A549 (cell line): ENCODE data around the gene CXCL5. TPM values are rescaled to one million over a fixed set of nuclear protein-coding genes. Genes with fewer than 3 reads are reported as not detected.

ENCODE experiments used
- ATAC-seq, 2 experiments: fragments of 200-7000 bp in 1 of 2; fragments of >200 bp in 1 of 2; cut with Nextera tagmentation in 1 of 2; cut with Tn5 transposase in 1 of 2; 3 replicates each; pipeline versions ENCODE4 v1.8.0 to v1.9.1; 2018 to 2020; ENCODE audit warnings: mild to moderate bottlenecking in 1 of 2, moderate library complexity in 1 of 2
- CTCF ChIA-PET: fragments of 300-600 bp; sonication (Branson Sonifier 250); formaldehyde crosslinking; extraction: SDS; loops from one replicate; lab custom pipeline; 2021; ENCODE audit warnings: antibody characterized with exemption, inconsistent platforms; lab: Yijun Ruan, JAX
- POLR2A ChIA-PET: fragments of 350-600 bp; formaldehyde crosslinking; extraction: SDS; loops from one replicate; lab custom pipeline; 2021; ENCODE audit warnings: antibody characterized with exemption, inconsistent platforms; lab: Yijun Ruan, JAX
- DNase-seq, 2 experiments: peaks; one replicate each; pipeline versions ENCODE4 v3.0.0 to v3.0.0-alpha.2; 2011 to 2016; ENCODE audit warnings: low read depth in 1 of 2, low spot score in 1 of 2
- FAIRE-seq: peaks from 2 replicates; lab custom pipeline; 2011; peaks lifted over from hg19 to GRCh38; lab: Jason Lieb, UNC
- H3K27ac ChIP-seq, 2 experiments: fragments of >200 bp; sonication (Bioruptor Twin); formaldehyde crosslinking; 3 replicates each; pipeline ENCODE4 v1.5.1; 2016 to 2017
- H3K4me1 ChIP-seq: fragments of >200 bp; sonication (Bioruptor Twin); formaldehyde crosslinking; 3 replicates; pipeline ENCODE4 v1.6.1; 2016
- H3K4me2 ChIP-seq: fragments of >200 bp; sonication (Bioruptor Twin); formaldehyde crosslinking; 3 replicates; pipeline ENCODE4 v1.6.1; 2016
- H3K4me3 ChIP-seq: fragments of >200 bp; sonication (Bioruptor Twin); formaldehyde crosslinking; 3 replicates; pipeline ENCODE4 v1.5.1; 2016
- H3K9me3 ChIP-seq: fragments of >200 bp; sonication (Bioruptor Twin); formaldehyde crosslinking; 3 replicates; pipeline ENCODE4 v1.6.1; 2016
- CEBPB ChIP-seq, 2 experiments: fragments of >200 bp in 1 of 2; sonication (Bioruptor Twin) in 1 of 2; formaldehyde crosslinking in 1 of 2; IDR thresholded peaks; 2 replicates each; pipeline ENCODE4 v1.6.1; 2012 to 2016
- EHMT2 ChIP-seq: fragments of 200-600 bp; sonication (generic); IDR thresholded peaks from 2 replicates; pipeline ENCODE4 v1.6.1; 2016; ENCODE audit warnings: antibody characterized with exemption, low read depth, mild to moderate bottlenecking, moderate library complexity
- EP300 ChIP-seq, 2 experiments: fragments of >200 bp; sonication (Bioruptor Twin); formaldehyde crosslinking; IDR thresholded peaks; 2 replicates in 1 of 2; 3 replicates in 1 of 2; pipeline ENCODE4 v1.6.1; 2016 to 2017
- FOSB ChIP-seq: fragments of 250-450 bp; sonication (Bioruptor Pico); IDR thresholded peaks from 2 replicates; pipeline ENCODE4 v1.5.0; 2020; ENCODE audit warnings: mild to moderate bottlenecking, moderate library complexity
- FOXS1 ChIP-seq: fragments of 250-450 bp; sonication (Bioruptor Pico); IDR thresholded peaks from 2 replicates; pipeline ENCODE4 v1.5.0; 2020; ENCODE audit warnings: mild to moderate bottlenecking, moderate library complexity
- GATA3 ChIP-seq: IDR thresholded peaks from 2 replicates; pipeline ENCODE4 v1.6.1; 2012; ENCODE audit warnings: borderline replicate concordance
- HEYL ChIP-seq: fragments of 250-450 bp; sonication (Bioruptor Pico); IDR thresholded peaks from 2 replicates; pipeline ENCODE4 v1.8.0; 2021; ENCODE audit warnings: mild to moderate bottlenecking, moderate library complexity
- HOXB13 ChIP-seq: fragments of 250-450 bp; sonication (Bioruptor Pico); IDR thresholded peaks from 2 replicates; pipeline ENCODE4 v1.5.0; 2020; ENCODE audit warnings: low read depth, mild to moderate bottlenecking, moderate library complexity
- PHF8 ChIP-seq: fragments of 200-600 bp; sonication (generic); IDR thresholded peaks from 2 replicates; pipeline ENCODE4 v1.6.1; 2016; ENCODE audit warnings: low read depth, mild to moderate bottlenecking, antibody characterized with exemption, moderate library complexity, borderline replicate concordance
- POLR2A ChIP-seq: IDR thresholded peaks from 2 replicates; pipeline ENCODE4 v1.6.1; 2012; ENCODE audit warnings: mild to moderate bottlenecking, low read length
- RARB ChIP-seq: fragments of 250-450 bp; sonication (Bioruptor Pico); IDR thresholded peaks from 2 replicates; pipeline ENCODE4 v1.8.0; 2021; ENCODE audit warnings: mild to moderate bottlenecking, moderate library complexity
- RCOR1 ChIP-seq: fragments of 150-350 bp; IDR thresholded peaks from 2 replicates; pipeline ENCODE4 v1.6.1; 2014; ENCODE audit warnings: antibody characterized with exemption, low read length, low read depth
- ZFP36 ChIP-seq: fragments of 450-650 bp; IDR thresholded peaks from 2 replicates; pipeline ENCODE4 v1.6.1; 2014; ENCODE audit warnings: borderline replicate concordance; ENCODE audit not compliant: partially characterized antibody
- WGBS: methylation state at CpG from one replicate; pipeline ENCODE4 v1.1.6; 2017; ENCODE audit errors: missing lambda C conversion rate; 5-methylcytosine and 5-hydroxymethylcytosine counted together
- polyA plus RNA-seq, 4 experiments: library from polyadenylated mRNA; depleted of rRNA in 3 of 4; stranded (reverse); fragments of >200 nt; fragmentation: RNase III in 1 of 4; extraction: RNeasy Plus Mini Kit Qiagen cat#74134 plus additional on column Dnase treatment in 1 of 4; gene quantifications; 2 replicates in 3 of 4; 3 replicates in 1 of 4; pipeline ENCODE4 v1.2.3, GENCODE V29; 2011 to 2017
- small RNA-seq, 6 experiments: library from RNA; depleted of rRNA; stranded (forward); fragments of <200 nt; gene quantifications; one replicate each; pipeline ENCODE3, GENCODE V24; 2012
- TF ChIP-seq, protein P1 (sequence below): IDR thresholded peaks from 2 replicates; pipeline ENCODE4 v1.6.1; 2012

The CXCL5 gene
- polyA plus RNA-seq, 2 of the 4 experiments (the other 2 are of a cell fraction): 127 to 195 TPM

DNA sequence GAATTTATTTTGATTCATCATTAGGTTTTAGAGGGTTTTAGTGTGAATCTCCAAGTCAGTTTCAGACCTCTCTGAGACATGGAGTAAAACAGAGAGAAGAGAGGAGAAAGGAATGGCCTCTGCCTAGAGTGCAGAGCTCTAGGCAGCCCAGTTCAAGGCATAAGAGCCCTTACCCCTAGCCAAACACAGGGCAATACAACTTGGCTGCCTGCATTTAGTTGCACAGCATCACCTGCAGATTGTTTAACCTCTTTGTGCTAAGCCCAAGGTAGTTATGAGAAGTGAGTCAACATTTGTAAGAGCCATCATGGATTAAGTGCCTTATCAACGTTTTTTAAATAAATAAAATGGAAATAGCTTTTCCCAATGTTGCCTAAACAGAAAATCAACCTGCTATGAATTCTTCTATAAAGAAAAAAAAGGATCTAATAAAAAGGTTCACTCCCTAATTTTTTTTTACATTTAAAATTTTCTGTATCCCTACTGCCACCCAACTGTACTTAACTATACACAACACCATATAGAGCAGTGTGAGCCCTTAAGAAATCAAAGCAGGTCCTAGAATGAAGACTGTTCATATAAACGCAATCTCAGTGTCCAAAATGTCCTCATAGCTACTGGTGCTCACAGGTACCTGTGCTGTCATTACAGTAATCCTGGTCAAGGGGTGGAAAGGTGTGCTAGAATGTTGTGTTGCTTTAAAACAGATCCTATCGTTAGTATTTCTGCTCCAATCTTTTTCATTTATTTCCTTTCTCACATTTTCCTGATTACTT is 52.6 kb downstream of the CXCL5 start:
- CTCF ChIA-PET: no interaction called here
- H3K4me3 ChIP-seq: no peak overlapping the region
- ATAC-seq (no peak), DNase-seq (no peak), FAIRE-seq (no peak)
- H3K27ac ChIP-seq: no peak overlapping the region
- TF ChIP-seq HEYL: no peak
- TF ChIP-seq RARB (CRISPR knock-in tag): no peak
- TF ChIP-seq EP300 (IDR thresholded peaks at IDR 0.05): no peak
- TF ChIP-seq PHF8: no peak
- TF ChIP-seq RCOR1: no peak
- TF ChIP-seq, protein P1, sequence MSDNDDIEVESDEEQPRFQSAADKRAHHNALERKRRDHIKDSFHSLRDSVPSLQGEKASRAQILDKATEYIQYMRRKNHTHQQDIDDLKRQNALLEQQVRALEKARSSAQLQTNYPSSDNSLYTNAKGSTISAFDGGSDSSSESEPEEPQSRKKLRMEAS: no peak
- no peak for TF ChIP-seq EHMT2
- TF ChIP-seq FOSB: no peak
- TF ChIP-seq ZFP36: no peak
- TF ChIP-seq POLR2A: no peak
- no peak for TF ChIP-seq GATA3
- TF ChIP-seq FOXS1 (CRISPR knock-in tag): no peak
- TF ChIP-seq HOXB13 (CRISPR knock-in tag): no peak
- no peak for TF ChIP-seq CEBPB (IDR thresholded peaks at IDR 0.05)
- no peak overlapping the region for H3K4me2 ChIP-seq
- H3K9me3 ChIP-seq: no peaks in the 10 kb centered on the region
- 62% methylated on average over 3 of the region's 3 CpGs for WGBS
- no peaks in the 10 kb centered on the region for H3K4me1 ChIP-seq
- POLR2A ChIA-PET: no interaction called here

Small RNA genes within 50 kb of the gene (small RNA-seq; reads per million reads assigned to genes)
- 0 reads per million in 6 experiments for gene RN7SL218P

Other genes with a start within 250 kb of the CXCL5 start
- 0.06 TPM in 1 of 2 replicates, not detected in the other for gene CXCL6, start 162.0 kb downstream of the CXCL5 start, polyA plus RNA-seq (2011; rRNA removed)
- gene CXCL6, start 162.0 kb downstream of the CXCL5 start, polyA plus RNA-seq (2017; fragmentation: RNase III; extraction: RNeasy Plus Mini Kit Qiagen cat#74134 plus additional on column Dnase treatment): 0.11 to 0.16 TPM in 2 of 3 replicates, not detected in the other
- not detected in 2 replicates for gene PF4V1, start 145.4 kb downstream of the CXCL5 start, polyA plus RNA-seq (2011; rRNA removed)
- not detected in 3 replicates for gene PF4V1, start 145.4 kb downstream of the CXCL5 start, polyA plus RNA-seq (2017; fragmentation: RNase III; extraction: RNeasy Plus Mini Kit Qiagen cat#74134 plus additional on column Dnase treatment)
- 16.3 and 20.0 TPM in 2 replicates for gene CXCL1, start 129.3 kb downstream of the CXCL5 start, polyA plus RNA-seq (2011; rRNA removed)
- gene CXCL1, start 129.3 kb downstream of the CXCL5 start, polyA plus RNA-seq (2017; fragmentation: RNase III; extraction: RNeasy Plus Mini Kit Qiagen cat#74134 plus additional on column Dnase treatment): 12.9 to 16.2 TPM (median 14.9 TPM) in 3 replicates
- 0.81 and 1.1 TPM in 2 replicates for gene PF4, start 16.6 kb downstream of the CXCL5 start, polyA plus RNA-seq (2011; rRNA removed)
- 0.87 to 1.7 TPM (median 1.0 TPM) in 3 replicates for gene PF4, start 16.6 kb downstream of the CXCL5 start, polyA plus RNA-seq (2017; fragmentation: RNase III; extraction: RNeasy Plus Mini Kit Qiagen cat#74134 plus additional on column Dnase treatment)
- 0.16 TPM in 1 of 2 replicates, not detected in the other for gene PPBP, start 10.5 kb downstream of the CXCL5 start, polyA plus RNA-seq (2011; rRNA removed)
- gene PPBP, start 10.5 kb downstream of the CXCL5 start, polyA plus RNA-seq (2017; fragmentation: RNase III; extraction: RNeasy Plus Mini Kit Qiagen cat#74134 plus additional on column Dnase treatment): 0.35 TPM in 1 of 3 replicates, not detected in the others
- 14.9 and 17.9 TPM in 2 replicates for gene CXCL3, start 40.0 kb upstream of the CXCL5 start, polyA plus RNA-seq (2011; rRNA removed)
- gene CXCL3, start 40.0 kb upstream of the CXCL5 start, polyA plus RNA-seq (2017; fragmentation: RNase III; extraction: RNeasy Plus Mini Kit Qiagen cat#74134 plus additional on column Dnase treatment): 5.1 to 5.5 TPM (median 5.2 TPM) in 3 replicates
- gene CXCL2, start 100.5 kb upstream of the CXCL5 start, polyA plus RNA-seq (2011; rRNA removed): 59.5 and 122 TPM in 2 replicates
- gene CXCL2, start 100.5 kb upstream of the CXCL5 start, polyA plus RNA-seq (2017; fragmentation: RNase III; extraction: RNeasy Plus Mini Kit Qiagen cat#74134 plus additional on column Dnase treatment): 9.3 to 10.6 TPM (median 9.4 TPM) in 3 replicates
- 13.9 and 19.3 TPM in 2 replicates for gene MTHFD2L, start 159.4 kb upstream of the CXCL5 start, polyA plus RNA-seq (2011; rRNA removed)
- 6.3 to 9.0 TPM (median 8.5 TPM) in 3 replicates for gene MTHFD2L, start 159.4 kb upstream of the CXCL5 start, polyA plus RNA-seq (2017; fragmentation: RNase III; extraction: RNeasy Plus Mini Kit Qiagen cat#74134 plus additional on column Dnase treatment)